GM18508 (cell line): ENCODE results near the gene STIL.
"Not testable (repeated sequence)": the region's sequence is repeated elsewhere in the genome, so short reads cannot be mapped to it uniquely, and the experiment has no call there.

Source experiments
- ATAC-seq: cut with Tn5 transposase; IDR thresholded peaks from one replicate; pipeline ENCODE4 v1.9.1; 2021; ENCODE audit warnings: moderate number of reproducible peaks; ENCODE audit not compliant: insufficient read depth, unreplicated experiment

Gene STIL

GRCh38 chr1:47203504-47203903, 110.4 kb downstream of the STIL start:
- not testable (repeated sequence) for ATAC-seq

- no peak for ATAC-seq
Observed at GRCh38 chr1:47201179-47201578, 112.8 kb downstream of the STIL start.
